HepG2 (cell line): ENCODE results near the gene NTMT1. TPM values are rescaled to one million over a fixed set of nuclear protein-coding genes. Genes with fewer than 3 reads are reported as not detected.
A peak's percentile ranks its signal among the peaks of the same experiment; 100 is the strongest.

Experiments used
- GMEB1 ChIP-seq: sonication (generic); formaldehyde crosslinking; IDR thresholded peaks from 2 replicates; pipeline ENCODE4 v1.5.1; 2020; ENCODE audit warnings: missing genetic modification reagents, mild to moderate bottlenecking, borderline replicate concordance
- HDAC1 ChIP-seq: sonication (generic); formaldehyde crosslinking; IDR thresholded peaks from 2 replicates; pipeline ENCODE4 v1.5.1; 2020; ENCODE audit warnings: mild to moderate bottlenecking, missing genetic modification reagents
- MEIS1 ChIP-seq: sonication (generic); formaldehyde crosslinking; IDR thresholded peaks from 2 replicates; pipeline ENCODE4 v1.9.0; 2021; ENCODE audit warnings: mild to moderate bottlenecking, missing genetic modification reagents, moderate library complexity, borderline replicate concordance
- NCOA2 ChIP-seq: sonication (generic); formaldehyde crosslinking; IDR thresholded peaks from 2 replicates; pipeline ENCODE4 v1.8.0; 2022; ENCODE audit warnings: inconsistent platforms
- NR3C1 ChIP-seq: sonication (generic); formaldehyde crosslinking; IDR thresholded peaks from 2 replicates; pipeline ENCODE4 v1.4.0; 2020; ENCODE audit warnings: missing genetic modification reagents
- SMAD9 ChIP-seq: sonication (generic); formaldehyde crosslinking; IDR thresholded peaks from 2 replicates; pipeline ENCODE4 v1.5.1; 2020; ENCODE audit warnings: mild to moderate bottlenecking, missing genetic modification reagents
- SYNCRIP ChIP-seq: fragments of 200-400 bp; formaldehyde crosslinking; IDR thresholded peaks from 2 replicates; pipeline ENCODE4 v1.6.1; 2018; ENCODE audit warnings: mild to moderate bottlenecking, low read depth, low read length; ENCODE audit not compliant: insufficient read depth
- TARDBP ChIP-seq: sonication (generic); formaldehyde crosslinking; IDR thresholded peaks from 2 replicates; pipeline ENCODE4 v1.8.0; 2022; ENCODE audit warnings: mild to moderate bottlenecking, missing genetic modification reagents
- TBP ChIP-seq: sonication (generic); formaldehyde crosslinking; IDR thresholded peaks from 2 replicates; pipeline ENCODE4 v1.5.0; 2020; ENCODE audit warnings: missing genetic modification reagents
- TGIF2 ChIP-seq: IDR thresholded peaks from 2 replicates; pipeline ENCODE4 v1.6.1; 2016; ENCODE audit warnings: control low read depth, missing compliant biosample characterization
- ZBTB7B ChIP-seq: sonication (generic); formaldehyde crosslinking; IDR thresholded peaks from 2 replicates; pipeline ENCODE4 v1.4.0; 2020; ENCODE audit warnings: missing genetic modification reagents
- ZFP41 ChIP-seq: sonication (generic); formaldehyde crosslinking; IDR thresholded peaks from 2 replicates; pipeline ENCODE4 v1.4.0; 2020; ENCODE audit warnings: mild to moderate bottlenecking, missing genetic modification reagents, borderline replicate concordance
- ZFP82 ChIP-seq: sonication (generic); formaldehyde crosslinking; IDR thresholded peaks from 2 replicates; pipeline ENCODE4 v1.5.1; 2020; ENCODE audit warnings: mild to moderate bottlenecking, missing genetic modification reagents, borderline replicate concordance
- ZGPAT ChIP-seq: IDR thresholded peaks from 2 replicates; pipeline ENCODE4 v1.6.1; 2016; ENCODE audit warnings: mild to moderate bottlenecking
- ZMYM2 ChIP-seq: sonication (generic); formaldehyde crosslinking; IDR thresholded peaks from 2 replicates; pipeline ENCODE4 v1.8.0; 2022; ENCODE audit warnings: mild to moderate bottlenecking, missing genetic modification reagents
- ZMYM4 ChIP-seq: sonication (generic); formaldehyde crosslinking; IDR thresholded peaks from 2 replicates; pipeline ENCODE4 v1.8.1; 2023; ENCODE audit warnings: mild to moderate bottlenecking, missing genetic modification reagents
- ZNF160 ChIP-seq: sonication (generic); formaldehyde crosslinking; IDR thresholded peaks from 2 replicates; pipeline ENCODE4 v1.8.0; 2022; ENCODE audit warnings: mild to moderate bottlenecking, inconsistent platforms, missing genetic modification reagents
- ZNF180 ChIP-seq: sonication (generic); formaldehyde crosslinking; IDR thresholded peaks from 2 replicates; pipeline ENCODE4 v1.4.0; 2020; ENCODE audit warnings: low read depth, missing genetic modification reagents, borderline replicate concordance
- ZNF256 ChIP-seq: sonication (generic); formaldehyde crosslinking; conservative IDR thresholded peaks from 2 replicates; pipeline ENCODE4 v1.4.0; 2020; ENCODE audit warnings: missing genetic modification reagents
- ZNF333 ChIP-seq: sonication (generic); formaldehyde crosslinking; IDR thresholded peaks from 2 replicates; pipeline ENCODE4 v1.4.0; 2020; ENCODE audit warnings: mild to moderate bottlenecking, missing genetic modification reagents, borderline replicate concordance
- ZNF33A ChIP-seq: sonication (generic); formaldehyde crosslinking; IDR thresholded peaks from 2 replicates; pipeline ENCODE4 v1.5.1; 2020; ENCODE audit warnings: missing genetic modification reagents, mild to moderate bottlenecking, moderate library complexity, borderline replicate concordance
- ZNF672 ChIP-seq: sonication (generic); formaldehyde crosslinking; IDR thresholded peaks from 2 replicates; pipeline ENCODE4 v1.8.1; 2022; ENCODE audit warnings: missing genetic modification reagents
- ZNF768 ChIP-seq: sonication (generic); formaldehyde crosslinking; IDR thresholded peaks from 2 replicates; pipeline ENCODE4 v1.4.0; 2020; ENCODE audit warnings: missing genetic modification reagents
- ZNF792 ChIP-seq: IDR thresholded peaks from 2 replicates; pipeline ENCODE4 v1.6.1; 2016
- ZSCAN31 ChIP-seq: sonication (generic); formaldehyde crosslinking; IDR thresholded peaks from 2 replicates; pipeline ENCODE4 v1.5.0; 2020; ENCODE audit warnings: low read depth, mild to moderate bottlenecking, missing genetic modification reagents
- ZXDC ChIP-seq: sonication (generic); formaldehyde crosslinking; IDR thresholded peaks from 2 replicates; pipeline ENCODE4 v1.5.0; 2020; ENCODE audit warnings: mild to moderate bottlenecking, missing genetic modification reagents
- polyA plus RNA-seq, 8 experiments: library from polyadenylated mRNA; depleted of rRNA in 3 of 8; stranded (reverse) in 7 of 8; unstranded in 1 of 8; fragments of >200 nt; fragmentation: Illumina TruSeq in 4 of 8; extraction: Trizol in 4 of 8; gene quantifications; 2 replicates each; pipeline versions ENCODE4 v1.2.1 to v1.2.3, GENCODE V29; 2011 to 2016; ENCODE audit warnings: low read depth in 4 of 8, missing spikeins in 1 of 8, mixed read lengths in 1 of 8; ENCODE audit not compliant: insufficient read depth in 1 of 8
- total RNA-seq, 5 experiments: library from RNA; depleted of rRNA; stranded (reverse); fragments of >200 nt; fragmentation: Illumina TruSeq; extraction: Trizol; gene quantifications; 2 replicates each; pipeline ENCODE4 v1.2.3, GENCODE V29; 2016; ENCODE audit warnings: low read depth in 1 of 5

NTMT1 gene
- total and polyA plus RNA-seq, 2 of the 13 experiments (the other 11 are each of a cell fraction or from before 2014, with no cell fraction given) = 49.1 to 53.8 TPM

GRCh38 chr9:129606161-129607026 lies 19.6 kb upstream of the NTMT1 start (continued):
- TF ChIP-seq ZXDC (CRISPR knock-in tag) (no peak), TGIF2 (CRISPR knock-in tag) (no peak), MEIS1 (no peak), ZNF33A (no peak), ZNF333 (CRISPR knock-in tag) (no peak), ZNF180 (CRISPR knock-in tag) (no peak), TARDBP (CRISPR knock-in tag) (no peak; the same call in 1 of the 2 replicates), GMEB1 (CRISPR knock-in tag) (peak; percentile 39; the same call in 1 of the 2 replicates), NCOA2 (peak; percentile 73; the same call in 1 of the 2 replicates), ZMYM2 (CRISPR knock-in tag) (no peak), ZNF256 (CRISPR knock-in tag) (no peak), ZBTB7B (peak; percentile 83; the same call in 1 of the 2 replicates), ZFP41 (CRISPR knock-in tag) (no peak), ZGPAT (CRISPR knock-in tag) (peak; percentile 66), ZNF792 (CRISPR knock-in tag) (peak; percentile 64; the same call in 1 of the 2 replicates), NR3C1 (no peak), ZNF160 (CRISPR knock-in tag) (0 out of 2 replicates have a peak, but pooled peaks have one; percentile 43), SMAD9 (CRISPR knock-in tag) (no peak), TBP (CRISPR knock-in tag) (no peak), SYNCRIP (no peak), ZMYM4 (0 out of 2 replicates have a peak, but pooled peaks have one; percentile 18), ZFP82 (CRISPR knock-in tag) (no peak), ZSCAN31 (CRISPR knock-in tag) (no peak), HDAC1 (CRISPR knock-in tag) (peak; percentile 69; the same call in 1 of the 2 replicates), ZNF672 (CRISPR knock-in tag) (no peak), ZNF768 (CRISPR knock-in tag) (peak; percentile 99)
